ENCODE results near the gene DRG1. TPM values are rescaled to one million over a fixed set of nuclear protein-coding genes. Genes with fewer than 3 reads are reported as not detected.

DRG1 gene
- total and polyA plus RNA-seq, 2 experiments from 2014 or later, result 63.9 to 87.6 TPM

- peaks cover 41% of the 10 kb centered on the region for H4K20me1 ChIP-seq (replicated peaks; ENCODE audit: insufficient read depth)
- no peak overlapping the region for H3K27ac Mint-ChIP-seq
- no peaks in the 10 kb centered on the region for H3F3A ChIP-seq (replicated peaks; ENCODE audit: low read depth)
- no peak for DNase-seq (ENCODE audit: low spot score)
- H3K4me3 Mint-ChIP-seq, result no peak overlapping the region
- no peak overlapping the region for H3K4me3 ChIP-seq
- no peaks in the 10 kb centered on the region for H3K27me3 Mint-ChIP-seq (ENCODE audit: insufficient read depth, low read depth, poor library complexity)
- no peaks in the 10 kb centered on the region for H3K36me3 ChIP-seq (ENCODE audit: insufficient read depth)
- TF ChIP-seq, protein P1, sequence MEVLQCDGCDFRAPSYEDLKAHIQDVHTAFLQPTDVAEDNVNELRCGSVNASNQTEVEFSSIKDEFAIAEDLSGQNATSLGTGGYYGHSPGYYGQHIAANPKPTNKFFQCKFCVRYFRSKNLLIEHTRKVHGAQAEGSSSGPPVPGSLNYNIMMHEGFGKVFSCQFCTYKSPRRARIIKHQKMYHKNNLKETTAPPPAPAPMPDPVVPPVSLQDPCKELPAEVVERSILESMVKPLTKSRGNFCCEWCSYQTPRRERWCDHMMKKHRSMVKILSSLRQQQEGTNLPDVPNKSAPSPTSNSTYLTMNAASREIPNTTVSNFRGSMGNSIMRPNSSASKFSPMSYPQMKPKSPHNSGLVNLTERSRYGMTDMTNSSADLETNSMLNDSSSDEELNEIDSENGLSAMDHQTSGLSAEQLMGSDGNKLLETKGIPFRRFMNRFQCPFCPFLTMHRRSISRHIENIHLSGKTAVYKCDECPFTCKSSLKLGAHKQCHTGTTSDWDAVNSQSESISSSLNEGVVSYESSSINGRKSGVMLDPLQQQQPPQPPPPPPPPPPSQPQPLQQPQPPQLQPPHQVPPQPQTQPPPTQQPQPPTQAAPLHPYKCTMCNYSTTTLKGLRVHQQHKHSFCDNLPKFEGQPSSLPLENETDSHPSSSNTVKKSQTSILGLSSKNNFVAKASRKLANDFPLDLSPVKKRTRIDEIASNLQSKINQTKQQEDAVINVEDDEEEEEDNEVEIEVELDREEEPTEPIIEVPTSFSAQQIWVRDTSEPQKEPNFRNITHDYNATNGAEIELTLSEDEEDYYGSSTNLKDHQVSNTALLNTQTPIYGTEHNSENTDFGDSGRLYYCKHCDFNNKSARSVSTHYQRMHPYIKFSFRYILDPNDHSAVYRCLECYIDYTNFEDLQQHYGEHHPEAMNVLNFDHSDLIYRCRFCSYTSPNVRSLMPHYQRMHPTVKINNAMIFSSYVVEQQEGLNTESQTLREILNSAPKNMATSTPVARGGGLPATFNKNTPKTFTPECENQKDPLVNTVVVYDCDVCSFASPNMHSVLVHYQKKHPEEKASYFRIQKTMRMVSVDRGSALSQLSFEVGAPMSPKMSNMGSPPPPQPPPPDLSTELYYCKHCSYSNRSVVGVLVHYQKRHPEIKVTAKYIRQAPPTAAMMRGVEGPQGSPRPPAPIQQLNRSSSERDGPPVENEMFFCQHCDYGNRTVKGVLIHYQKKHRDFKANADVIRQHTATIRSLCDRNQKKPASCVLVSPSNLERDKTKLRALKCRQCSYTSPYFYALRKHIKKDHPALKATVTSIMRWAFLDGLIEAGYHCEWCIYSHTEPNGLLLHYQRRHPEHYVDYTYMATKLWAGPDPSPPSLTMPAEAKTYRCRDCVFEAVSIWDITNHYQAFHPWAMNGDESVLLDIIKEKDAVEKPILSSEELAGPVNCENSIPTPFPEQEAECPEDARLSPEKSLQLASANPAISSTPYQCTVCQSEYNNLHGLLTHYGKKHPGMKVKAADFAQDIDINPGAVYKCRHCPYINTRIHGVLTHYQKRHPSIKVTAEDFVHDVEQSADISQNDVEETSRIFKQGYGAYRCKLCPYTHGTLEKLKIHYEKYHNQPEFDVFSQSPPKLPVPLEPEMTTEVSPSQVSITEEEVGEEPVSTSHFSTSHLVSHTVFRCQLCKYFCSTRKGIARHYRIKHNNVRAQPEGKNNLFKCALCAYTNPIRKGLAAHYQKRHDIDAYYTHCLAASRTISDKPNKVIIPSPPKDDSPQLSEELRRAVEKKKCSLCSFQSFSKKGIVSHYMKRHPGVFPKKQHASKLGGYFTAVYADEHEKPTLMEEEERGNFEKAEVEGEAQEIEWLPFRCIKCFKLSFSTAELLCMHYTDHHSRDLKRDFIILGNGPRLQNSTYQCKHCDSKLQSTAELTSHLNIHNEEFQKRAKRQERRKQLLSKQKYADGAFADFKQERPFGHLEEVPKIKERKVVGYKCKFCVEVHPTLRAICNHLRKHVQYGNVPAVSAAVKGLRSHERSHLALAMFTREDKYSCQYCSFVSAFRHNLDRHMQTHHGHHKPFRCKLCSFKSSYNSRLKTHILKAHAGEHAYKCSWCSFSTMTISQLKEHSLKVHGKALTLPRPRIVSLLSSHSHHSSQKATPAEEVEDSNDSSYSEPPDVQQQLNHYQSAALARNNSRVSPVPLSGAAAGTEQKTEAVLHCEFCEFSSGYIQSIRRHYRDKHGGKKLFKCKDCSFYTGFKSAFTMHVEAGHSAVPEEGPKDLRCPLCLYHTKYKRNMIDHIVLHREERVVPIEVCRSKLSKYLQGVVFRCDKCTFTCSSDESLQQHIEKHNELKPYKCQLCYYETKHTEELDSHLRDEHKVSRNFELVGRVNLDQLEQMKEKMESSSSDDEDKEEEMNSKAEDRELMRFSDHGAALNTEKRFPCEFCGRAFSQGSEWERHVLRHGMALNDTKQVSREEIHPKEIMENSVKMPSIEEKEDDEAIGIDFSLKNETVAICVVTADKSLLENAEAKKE (CRISPR knock-in tag; IDR thresholded peaks at IDR 0.05), result no peak
- TF ChIP-seq POLR2AphosphoS5 (IDR thresholded peaks at IDR 0.05; ENCODE audit: low read depth) (no peak), EZH2phosphoT487 (IDR thresholded peaks at IDR 0.05; ENCODE audit: unreplicated experiment) (no peak), STAT1 (IDR thresholded peaks at IDR 0.05; ENCODE audit: unreplicated experiment) (no peak), ZNF114 (CRISPR knock-in tag; IDR thresholded peaks at IDR 0.05) (no peak), ETS1 (IDR thresholded peaks at IDR 0.05) (no peak)
- H3K4me1 Mint-ChIP-seq, result no peaks in the 10 kb centered on the region
- H2AFZ ChIP-seq, result no peak overlapping the region
- H3K9me3 Mint-ChIP-seq, result no peaks in the 10 kb centered on the region
- no peak overlapping the region for H3K4me2 ChIP-seq
- no peak overlapping the region for H3K27ac ChIP-seq (ENCODE audit: low read depth)
- no peaks in the 10 kb centered on the region for H3K4me1 ChIP-seq (ENCODE audit: insufficient read depth)
- H3K27me3 ChIP-seq (ENCODE audit: insufficient read depth), result no peaks in the 10 kb centered on the region
- no peaks in the 10 kb centered on the region for H3K9me2 ChIP-seq (ENCODE audit: insufficient read depth)
- peaks cover 45% of the 10 kb centered on the region for H3K79me2 ChIP-seq (replicated peaks; ENCODE audit: insufficient read depth)
- peaks cover 36% of the 10 kb centered on the region; the same call in 2 of the 3 replicates for H3K36me3 Mint-ChIP-seq (ENCODE audit: low read depth)
- no peak for ATAC-seq
Measured at GRCh38 chr22:31475800-31476199, 76.4 kb downstream of the DRG1 start.

Data from GM23338 (cell line).